OCI-LY3 (cell line): Measurements from ENCODE around the gene TUBA1A.

Experiments used
- H2AFZ ChIP-seq: fragments of 200-600, 300-600 bp; shearing (Covaris generic); 2 replicates; pipeline ENCODE4 v1.6.0; 2014; ENCODE audit warnings: antibody characterized with exemption, low read depth, low read length
- H3K27ac ChIP-seq: fragments of 200-600, 300-600 bp; sonication (generic); 2 replicates; pipeline ENCODE4 v1.5.1; 2014; ENCODE audit warnings: mild to moderate bottlenecking, low read length, moderate library complexity, mixed read lengths
- H3K27me3 ChIP-seq: fragments of 200-600, 300-600 bp; sonication (generic); 2 replicates; pipeline ENCODE4 v1.6.1; 2014; ENCODE audit warnings: low read depth, low read length, mixed read lengths
- H3K36me3 ChIP-seq: fragments of 200-600, 300-600 bp; sonication (generic); replicated peaks from 2 replicates; pipeline ENCODE3; 2014; ENCODE audit warnings: low read depth, low read length, mixed read lengths
- H3K4me1 ChIP-seq: fragments of 300-600, 200-600 bp; sonication (generic); 2 replicates; pipeline ENCODE4 v1.6.1; 2014; ENCODE audit warnings: low read length, mixed read lengths
- H3K4me2 ChIP-seq: fragments of 200-600, 300-600 bp; sonication (generic); 2 replicates; pipeline ENCODE4 v1.6.1; 2014; ENCODE audit warnings: low read length, mixed read lengths
- H3K4me3 ChIP-seq: fragments of 300-600, 200-600 bp; sonication (generic); 2 replicates; pipeline ENCODE4 v1.5.1; 2014; ENCODE audit warnings: antibody characterized with exemption, mild to moderate bottlenecking, low read length, moderate library complexity
- H3K79me2 ChIP-seq: fragments of 300-600, 200-600 bp; shearing (Covaris generic); 2 replicates; pipeline ENCODE4 v1.6.1; 2014; ENCODE audit warnings: mild to moderate bottlenecking, low read length, mixed read lengths
- H3K9ac ChIP-seq: fragments of 300-600, 200-600 bp; shearing (Covaris generic); 2 replicates; pipeline ENCODE4 v1.6.0; 2014; ENCODE audit warnings: mild to moderate bottlenecking, low read length, moderate library complexity
- H3K9me3 ChIP-seq: fragments of 200-600, 300-600 bp; shearing (Covaris generic); 2 replicates; pipeline ENCODE4 v1.6.1; 2014; ENCODE audit warnings: low read length, mixed read lengths; ENCODE audit not compliant: insufficient read depth
- H4K20me1 ChIP-seq: fragments of 200-600, 300-600 bp; sonication (generic); 2 replicates; pipeline ENCODE4 v1.6.1; 2016; ENCODE audit warnings: low read length, mixed read lengths; ENCODE audit not compliant: insufficient read depth
- CTCF ChIP-seq: fragments of 200-600, 300-600 bp; sonication (generic); IDR thresholded peaks from 2 replicates; pipeline ENCODE4 v1.5.1; 2014; ENCODE audit warnings: antibody characterized with exemption, low read length, low read depth
- EZH2phosphoT487 ChIP-seq: fragments of 200-600 bp; shearing (Covaris generic); IDR thresholded peaks from 2 replicates; pipeline ENCODE4 v1.6.1; 2018; ENCODE audit warnings: antibody characterized with exemption, mixed run types, low read depth

TUBA1A gene

DNA sequence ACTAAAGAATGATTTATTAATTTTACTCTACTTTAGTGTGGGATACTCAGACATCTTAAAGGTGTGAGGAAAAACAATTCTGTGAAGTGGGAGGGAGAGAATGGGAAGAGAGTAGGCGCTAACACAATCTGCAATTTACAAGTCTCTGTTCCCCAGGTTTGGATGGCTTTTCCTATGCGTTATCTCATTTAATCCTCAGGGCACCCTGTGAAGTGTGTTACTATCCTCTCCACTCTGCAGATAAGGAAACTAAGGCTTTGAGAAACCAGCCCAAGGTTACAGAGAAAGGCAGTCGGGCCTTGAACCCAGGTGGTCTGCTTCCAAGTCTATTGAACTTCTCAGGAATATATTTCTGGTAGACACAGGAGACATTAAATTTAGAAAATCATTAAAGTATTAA is 39.8 kb upstream of the TUBA1A start:
- no peak overlapping the region for H2AFZ ChIP-seq
- peaks cover 10% of the 10 kb centered on the region for H3K4me1 ChIP-seq
- no peaks in the 10 kb centered on the region for H3K9me3 ChIP-seq
- no peak overlapping the region for H3K4me2 ChIP-seq
- no peak overlapping the region for H3K9ac ChIP-seq
- H3K79me2 ChIP-seq = no peaks in the 10 kb centered on the region
- no peak overlapping the region for H3K4me3 ChIP-seq
- TF ChIP-seq EZH2phosphoT487 (no peak), CTCF (no peak)
- H3K36me3 ChIP-seq = no peaks in the 10 kb centered on the region
- H3K27me3 ChIP-seq = no peaks in the 10 kb centered on the region
- H3K27ac ChIP-seq = no peak overlapping the region
- no peaks in the 10 kb centered on the region for H4K20me1 ChIP-seq

- no peaks in the 10 kb centered on the region for H3K9me3 ChIP-seq
- no peak overlapping the region for H3K4me2 ChIP-seq
- no peaks in the 10 kb centered on the region for H3K27me3 ChIP-seq
- TF ChIP-seq EZH2phosphoT487 (no peak), CTCF (no peak)
- H3K79me2 ChIP-seq = no peaks in the 10 kb centered on the region
- H3K36me3 ChIP-seq = no peaks in the 10 kb centered on the region
- no peak overlapping the region for H2AFZ ChIP-seq
- H4K20me1 ChIP-seq = no peaks in the 10 kb centered on the region
- no peak overlapping the region for H3K4me3 ChIP-seq
- peaks cover 2% of the 10 kb centered on the region; the same call in 1 of the 2 replicates for H3K4me1 ChIP-seq
- H3K9ac ChIP-seq = no peak overlapping the region
- no peak overlapping the region for H3K27ac ChIP-seq
These were observed 38.8 kb upstream of the TUBA1A start for GRCh38 chr12:49227713-49228112.

DNA sequence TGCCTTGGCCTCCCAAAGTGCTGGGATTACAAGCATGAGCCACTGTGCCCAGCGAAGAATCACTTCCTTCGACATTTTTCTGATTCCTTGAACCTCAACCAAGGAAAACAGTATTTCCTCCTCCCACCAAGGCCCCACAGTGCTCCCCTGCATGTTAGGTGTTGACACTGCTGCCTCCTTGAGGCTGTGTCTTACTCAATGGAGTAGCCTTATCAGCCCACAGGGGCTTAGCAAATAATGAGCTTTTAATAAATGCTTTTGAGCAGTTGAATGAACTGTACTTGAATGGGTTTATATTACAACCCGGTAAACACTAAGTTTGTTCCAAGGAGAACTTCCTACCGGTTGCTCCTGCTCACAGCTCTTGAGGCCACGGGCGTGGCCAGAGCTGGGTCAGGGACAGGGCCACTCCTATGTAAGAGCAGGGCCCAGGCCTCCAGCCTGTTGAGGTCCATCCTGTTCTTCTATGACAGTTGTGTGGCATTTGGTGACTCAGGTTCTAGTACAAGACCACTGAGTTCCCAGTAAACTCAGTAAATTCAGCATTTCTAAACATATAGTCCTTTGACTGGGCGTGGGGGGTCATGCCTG is 36.8 kb upstream of the TUBA1A start:
- Histone ChIP-seq H3K4me3 (no peak overlapping the region), H2AFZ (no peak overlapping the region), H4K20me1 (no peaks in the 10 kb centered on the region), H3K79me2 (no peaks in the 10 kb centered on the region), H3K4me2 (no peak overlapping the region), H3K4me1 (no peaks in the 10 kb centered on the region), H3K27ac (no peak overlapping the region), H3K9ac (no peak overlapping the region), H3K27me3 (no peaks in the 10 kb centered on the region), H3K36me3 (no peaks in the 10 kb centered on the region), H3K9me3 (no peaks in the 10 kb centered on the region)
- no peak for TF ChIP-seq EZH2phosphoT487
- peak; percentile 20; the same call in 1 of the 2 replicates for TF ChIP-seq CTCF

GRCh38 chr12:49223590-49224369 is 34.9 kb upstream of the TUBA1A start:
- Histone ChIP-seq H3K27me3 (no peaks in the 10 kb centered on the region), H3K9ac (no peak overlapping the region), H3K79me2 (no peaks in the 10 kb centered on the region), H3K9me3 (no peaks in the 10 kb centered on the region), H3K27ac (no peak overlapping the region), H3K36me3 (no peaks in the 10 kb centered on the region), H2AFZ (0 out of 2 replicates have a peak overlapping the region, but pooled peaks have one; percentile 36), H3K4me2 (no peak overlapping the region), H4K20me1 (no peaks in the 10 kb centered on the region), H3K4me3 (no peak overlapping the region), H3K4me1 (no peaks in the 10 kb centered on the region)
- no peak for TF ChIP-seq EZH2phosphoT487
- no peak for TF ChIP-seq CTCF
